EH (cell line): ENCODE data around the gene ANKFN1.
A peak's percentile ranks its signal among the peaks of the same experiment; 100 is the strongest.

Experiments
- DNase-seq: peaks from one replicate; pipeline ENCODE4 v3.0.0-alpha.2; 2015; ENCODE audit warnings: low read depth

ANKFN1 gene

GRCh38 chr17:56290101-56290801 is 137.0 kb downstream of the ANKFN1 start:
- DNase-seq, result no peak

GRCh38 chr17:56290802-56291118 is 137.5 kb downstream of the ANKFN1 start:
- DNase-seq, result no peak

GRCh38 chr17:56291226-56291805 is 138.0 kb downstream of the ANKFN1 start:
- DNase-seq, result peak; percentile 57

GRCh38 chr17:56292010-56292409 is 138.7 kb downstream of the ANKFN1 start:
- DNase-seq, result peak; percentile 87

GRCh38 chr17:56292578-56292977 is 139.3 kb downstream of the ANKFN1 start:
- no peak for DNase-seq

GRCh38 chr17:56297184-56297583 is 143.9 kb downstream of the ANKFN1 start:
- peak; percentile 76 for DNase-seq

GRCh38 chr17:56298846-56299245 is 145.6 kb downstream of the ANKFN1 start:
- DNase-seq, result no peak

- no peak for DNase-seq
These were observed 146.9 kb downstream of the ANKFN1 start for GRCh38 chr17:56300144-56300543.

- DNase-seq, result no peak
These were observed 151.7 kb downstream of the ANKFN1 start for GRCh38 chr17:56305007-56305406.

GRCh38 chr17:56309897-56310296 is 156.6 kb downstream of the ANKFN1 start:
- no peak for DNase-seq

- no peak for DNase-seq
These were observed 157.5 kb downstream of the ANKFN1 start for GRCh38 chr17:56310782-56311181.

GRCh38 chr17:56313201-56313600 is 159.9 kb downstream of the ANKFN1 start:
- no peak for DNase-seq

- DNase-seq, result no peak
These were observed 160.8 kb downstream of the ANKFN1 start for GRCh38 chr17:56314026-56314425.

- no peak for DNase-seq
These were observed 161.8 kb downstream of the ANKFN1 start for GRCh38 chr17:56314984-56315602.

- DNase-seq, result no peak
These were observed 163.3 kb downstream of the ANKFN1 start for GRCh38 chr17:56316604-56317003.

- DNase-seq, result peak; percentile 41
These were observed 164.3 kb downstream of the ANKFN1 start for GRCh38 chr17:56317351-56318208.

- DNase-seq, result peak; percentile 79
These were observed 166.3 kb downstream of the ANKFN1 start for GRCh38 chr17:56319531-56319930.

- no peak for DNase-seq
These were observed 167.2 kb downstream of the ANKFN1 start for GRCh38 chr17:56320443-56320842.

GRCh38 chr17:56322991-56323390 is 169.7 kb downstream of the ANKFN1 start:
- no peak for DNase-seq

GRCh38 chr17:56324676-56325075 is 171.4 kb downstream of the ANKFN1 start:
- no peak for DNase-seq

- peak; percentile 32 for DNase-seq
These were observed 172.2 kb downstream of the ANKFN1 start for GRCh38 chr17:56325313-56326000.

GRCh38 chr17:56326001-56326359 is 172.7 kb downstream of the ANKFN1 start:
- no peak for DNase-seq
